Kidney epithelial cell (primary cell): Measurements from ENCODE around the gene ZDHHC11B. TPM values are rescaled to one million over a fixed set of nuclear protein-coding genes. Genes with fewer than 3 reads are reported as not detected.
"Not testable (repeated sequence)": the region's sequence is repeated elsewhere in the genome, so short reads cannot be mapped to it uniquely, and the experiment has no call there.

Source experiments
- DNase-seq: peaks from one replicate; pipeline ENCODE4 v3.0.0-alpha.2; 2010; ENCODE audit warnings: low read depth
- H3K27me3 ChIP-seq: 2 replicates; pipeline ENCODE4 v1.6.0; 2011; ENCODE audit warnings: low read length; ENCODE audit not compliant: control insufficient read depth, insufficient read depth
- H3K36me3 ChIP-seq: 2 replicates; pipeline ENCODE4 v1.5.1; 2011; ENCODE audit warnings: low read length; ENCODE audit not compliant: control insufficient read depth, insufficient read depth
- H3K4me3 ChIP-seq: 2 replicates; pipeline ENCODE4 v1.5.1; 2011; ENCODE audit warnings: low read depth, mild to moderate bottlenecking, control low read depth, low read length
- CTCF ChIP-seq: IDR thresholded peaks from 2 replicates; pipeline ENCODE4 v1.5.1; 2011; ENCODE audit warnings: mild to moderate bottlenecking, moderate library complexity, low read length, control low read depth, inconsistent platforms; ENCODE audit not compliant: insufficient read depth, poor library complexity, severe bottlenecking
- total RNA-seq: library from RNA; depleted of rRNA; stranded (reverse); fragments of >200 nt; gene quantifications from 2 replicates; pipeline ENCODE4 v1.2.3, GENCODE V29; 2015

Gene ZDHHC11B
- total RNA-seq, 1 donor from 2014 or later: 0.25 TPM

- Histone ChIP-seq H3K4me3 (no peak overlapping the region), H3K27me3 (peaks cover 21% of the 10 kb centered on the region)
- no peak for DNase-seq
Measured at GRCh38 chr5:756865-757345, 27.6 kb downstream of the ZDHHC11B start.

GRCh38 chr5:756171-756570 lies 28.4 kb downstream of the ZDHHC11B start:
- no peak for DNase-seq
- TF ChIP-seq CTCF: no peak
- no peaks in the 10 kb centered on the region for H3K36me3 ChIP-seq
- H3K4me3 ChIP-seq: no peak overlapping the region
- peaks cover 21% of the 10 kb centered on the region for H3K27me3 ChIP-seq

More at GRCh38 chr5:756865-757345, 27.6 kb downstream of the ZDHHC11B start:
- no peaks in the 10 kb centered on the region for H3K36me3 ChIP-seq
- TF ChIP-seq CTCF: no peak

- peaks cover 17% of the 10 kb centered on the region for H3K27me3 ChIP-seq
- H3K4me3 ChIP-seq, H3K36me3 ChIP-seq, DNase-seq: not testable (repeated sequence)
Measured at GRCh38 chr5:754143-754632, 30.3 kb downstream of the ZDHHC11B start.

GRCh38 chr5:753567-754142 lies 30.9 kb downstream of the ZDHHC11B start:
- H3K4me3 ChIP-seq, H3K36me3 ChIP-seq, DNase-seq: not testable (repeated sequence)
- peaks cover 13% of the 10 kb centered on the region for H3K27me3 ChIP-seq

- H3K4me3 ChIP-seq, H3K27me3 ChIP-seq, H3K36me3 ChIP-seq, DNase-seq: not testable (repeated sequence)
Measured at GRCh38 chr5:752532-753115, 31.9 kb downstream of the ZDHHC11B start.

- not testable (repeated sequence) for DNase-seq, H3K36me3 ChIP-seq, H3K27me3 ChIP-seq, H3K4me3 ChIP-seq
Measured at GRCh38 chr5:751992-752391, 32.5 kb downstream of the ZDHHC11B start.

DNA sequence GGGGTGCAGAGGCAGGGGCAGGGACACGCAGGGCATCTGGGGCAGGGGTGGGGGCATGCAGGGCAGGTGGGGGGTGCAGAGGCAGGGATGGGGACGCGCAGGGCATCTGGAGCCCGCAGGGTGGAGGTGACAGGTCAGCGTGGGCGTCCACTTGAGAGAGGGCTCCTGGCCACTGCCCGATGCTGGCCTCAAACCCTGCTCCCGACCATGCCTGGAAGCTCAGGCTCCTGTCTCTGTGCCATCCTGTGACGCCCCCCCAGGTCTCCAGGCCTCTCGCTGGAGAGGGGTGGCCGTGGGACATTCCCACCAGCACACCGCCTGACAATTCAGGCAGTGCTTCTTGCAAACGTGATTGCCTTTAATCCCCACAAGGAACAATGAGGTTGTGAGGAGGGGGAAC lies 33.0 kb downstream of the ZDHHC11B start:
- TF ChIP-seq CTCF: no peak
- Histone ChIP-seq H3K27me3 (no peaks in the 10 kb centered on the region), H3K4me3 (no peak overlapping the region), H3K36me3 (no peaks in the 10 kb centered on the region)
- no peak for DNase-seq

DNA sequence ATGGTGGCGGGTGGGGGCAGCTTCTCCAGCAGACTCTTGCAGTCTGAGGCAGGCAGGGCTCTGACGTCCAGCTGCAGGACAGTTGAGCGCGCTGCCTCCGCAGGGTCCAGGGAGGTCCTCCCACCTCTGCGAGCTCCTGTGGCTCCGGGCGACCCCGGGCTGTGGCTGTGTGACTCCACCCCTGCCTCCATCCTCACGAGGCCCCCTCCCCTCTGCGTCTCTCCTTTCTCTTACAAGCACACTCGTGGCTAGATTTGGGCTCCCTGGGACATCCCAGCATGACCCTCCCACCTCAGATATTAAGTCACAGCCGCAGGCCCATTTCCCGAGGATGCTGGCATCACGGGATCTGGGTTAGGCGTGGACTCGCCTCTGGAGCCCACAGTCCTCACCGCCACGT lies 34.3 kb downstream of the ZDHHC11B start:
- DNase-seq, H3K4me3 ChIP-seq, H3K27me3 ChIP-seq, H3K36me3 ChIP-seq: not testable (repeated sequence)
